K562 (cell line): ENCODE results near the gene SLC6A1. TPM values are rescaled to one million over a fixed set of nuclear protein-coding genes. Genes with fewer than 3 reads are reported as not detected.

Experiments
- ATAC-seq: fragments of 200-7000 bp; cut with Tn5 transposase; 3 replicates; pipeline ENCODE4 v1.9.1; 2020; ENCODE audit warnings: moderate library complexity
- BruUV-seq: library from RNA; stranded (reverse); fragments of 400-500 nt; replicated peaks from 2 replicates; lab custom pipeline; 2021; lab: Mats Ljungman, UMichigan
- CTCF ChIA-PET: fragments of 300-600 bp; formaldehyde crosslinking; extraction: SDS; loops from one replicate; lab custom pipeline; 2021; ENCODE audit warnings: low intra/inter-chr PET ratio; lab: Yijun Ruan, JAX
- POLR2A ChIA-PET: fragments of 300-600, 350-650 bp; sonication (Branson Sonifier 250); formaldehyde crosslinking; extraction: SDS; loops from one replicate; lab custom pipeline; 2021; ENCODE audit warnings: antibody characterized with exemption, inconsistent platforms; lab: Yijun Ruan, JAX
- DNase-seq, 4 experiments: peaks; one replicate each; pipeline versions ENCODE4 v3.0.0 to v3.0.0-alpha.2; 2011 to 2018; ENCODE audit warnings: low spot score in 3 of 4, mixed read lengths in 3 of 4; ENCODE audit errors: extremely low read depth in 1 of 4
- FAIRE-seq: peaks from 2 replicates; lab custom pipeline; 2011; peaks lifted over from hg19 to GRCh38; lab: Jason Lieb, UNC
- H2AFZ ChIP-seq: 2 replicates; pipeline ENCODE4 v1.6.0; 2011; ENCODE audit warnings: low read depth, low read length, control low read depth, inconsistent platforms
- H3K27ac ChIP-seq: fragments of 200-600 bp; 3 replicates; pipeline ENCODE4 v1.8.0; 2011; ENCODE audit warnings: low read depth, mild to moderate bottlenecking, control low read depth, inconsistent platforms, low read length, moderate library complexity, mixed read lengths; ENCODE audit errors: extremely low read depth
- H3K27me3 ChIP-seq, 2 experiments: fragments of 300-600 bp in 1 of 2; 2 replicates in 1 of 2; 3 replicates in 1 of 2; pipeline versions ENCODE4 v1.6.0 to v1.8.0; 2011; ENCODE audit warnings: inconsistent platforms in 2 of 2, low read length in 2 of 2, mild to moderate bottlenecking in 1 of 2, mixed read lengths in 1 of 2, moderate library complexity in 1 of 2; ENCODE audit not compliant: control insufficient read depth in 2 of 2, insufficient read depth in 2 of 2
- H3K36me3 ChIP-seq: fragments of 300-600 bp; 3 replicates; pipeline ENCODE4 v1.8.0; 2011; ENCODE audit warnings: mild to moderate bottlenecking, low read length, inconsistent platforms; ENCODE audit not compliant: control insufficient read depth, insufficient read depth
- H3K4me1 ChIP-seq, 2 experiments: fragments of 200-600 bp in 1 of 2; replicated peaks in 1 of 2; 2 replicates in 1 of 2; 3 replicates in 1 of 2; pipeline versions ENCODE4 v1.5.1 to v1.8.0; 2011; ENCODE audit warnings: inconsistent platforms in 2 of 2, low read length in 2 of 2, mild to moderate bottlenecking in 1 of 2, mixed read lengths in 1 of 2, moderate library complexity in 1 of 2; ENCODE audit not compliant: control insufficient read depth in 2 of 2, insufficient read depth in 2 of 2
- H3K4me2 ChIP-seq: 2 replicates; pipeline ENCODE4 v1.6.1; 2011; ENCODE audit warnings: low read length, control low read depth, inconsistent platforms, mixed read lengths; ENCODE audit not compliant: insufficient read depth
- H3K4me3 ChIP-seq: fragments of 200-600 bp; sonication (generic), shearing (Covaris generic); 2 replicates; pipeline ENCODE4 v1.5.1; 2016; ENCODE audit warnings: control low read depth, inconsistent platforms
- H3K79me2 ChIP-seq: fragments of 200-600 bp; 3 replicates; pipeline ENCODE4 v1.8.0; 2011; ENCODE audit warnings: low read length, inconsistent platforms; ENCODE audit not compliant: control insufficient read depth, insufficient read depth
- H3K9ac ChIP-seq, 2 experiments: 2 replicates each; pipeline versions ENCODE4 v1.6.0 to v1.6.1; 2011; ENCODE audit warnings: low read depth in 2 of 2, low read length in 2 of 2, control low read depth in 1 of 2, inconsistent platforms in 1 of 2, mild to moderate bottlenecking in 1 of 2, mixed read lengths in 1 of 2; ENCODE audit not compliant: insufficient read depth in 1 of 2
- H3K9me1 ChIP-seq: one replicate; pipeline ENCODE4 v1.6.0; 2011; ENCODE audit warnings: inconsistent platforms, mild to moderate bottlenecking, low read length, moderate library complexity; ENCODE audit not compliant: control insufficient read depth, insufficient read depth
- H3K9me3 ChIP-seq: replicated peaks from 2 replicates; pipeline ENCODE4 v1.5.1; 2011; ENCODE audit warnings: low read depth, low read length, inconsistent platforms; ENCODE audit not compliant: control insufficient read depth, insufficient read depth
- H4K20me1 ChIP-seq: replicated peaks from 2 replicates; pipeline ENCODE4 v1.6.1; 2011; ENCODE audit warnings: low read length, inconsistent platforms, mixed read lengths; ENCODE audit not compliant: control insufficient read depth, insufficient read depth
- BCOR ChIP-seq: fragments of 450-650 bp; IDR thresholded peaks from 2 replicates; pipeline ENCODE4 v1.6.1; 2016
- CHD2 ChIP-seq: IDR thresholded peaks from 2 replicates; pipeline ENCODE4 v1.6.1; 2011; ENCODE audit warnings: low read depth, low read length
- ZBTB7A ChIP-seq: IDR thresholded peaks from 2 replicates; pipeline ENCODE4 v1.6.1; 2011; ENCODE audit warnings: low read depth, mild to moderate bottlenecking, low read length, moderate library complexity, borderline replicate concordance; ENCODE audit not compliant: control insufficient read depth
- ZNF282 ChIP-seq: sonication (generic); formaldehyde crosslinking; IDR thresholded peaks from 2 replicates; pipeline ENCODE4 v1.8.1; 2023; ENCODE audit warnings: missing genetic modification reagents
- WGBS: fragments of 100-300 bp; shearing (Covaris generic); methylation state at CpG from one replicate; pipeline ENCODE4 v1.1.6; 2016; ENCODE audit warnings: low coverage, mixed read lengths; ENCODE audit not compliant: insufficient coverage; ENCODE audit errors: missing lambda C conversion rate; 5-methylcytosine and 5-hydroxymethylcytosine counted together
- in situ Hi-C: fragments of 300-500 bp; cut with MboI; formaldehyde crosslinking; loops from 4 replicates; pipeline ENCODE4 v1.15.0; 2018; ENCODE audit warnings: inconsistent platforms, mixed read lengths
- intact Hi-C: fragments of 100-400 bp; cut with micrococcal nuclease; formaldehyde crosslinking; loops from 2 replicates; pipeline ENCODE4 v1.14.2; 2022
- polyA plus RNA-seq, 8 experiments: library from polyadenylated mRNA; depleted of rRNA in 4 of 8; stranded (reverse) in 5 of 8; unstranded in 3 of 8; fragments of >200 nt; fragmentation: Nextera tagmentation in 2 of 8; fragmentation: Illumina TruSeq in 1 of 8; extraction: Ambion mirVana in 2 of 8; extraction: Trizol in 1 of 8; gene quantifications; 2 replicates each; pipeline versions ENCODE4 v1.2.1 to v1.2.3, GENCODE V29; 2011 to 2014; ENCODE audit warnings: inconsistent platforms in 1 of 8, missing spikeins in 1 of 8
- total RNA-seq, 7 experiments: library from RNA; depleted of rRNA in 6 of 7; stranded (reverse); fragments of >200 nt in 6 of 7; fragmentation: Illumina TruSeq in 2 of 7; extraction: Trizol in 2 of 7; gene quantifications; 2 replicates each; pipeline versions ENCODE4 v1.2.1 to v1.2.3, GENCODE V29; 2011 to 2021; ENCODE audit warnings: low replicate concordance in 1 of 7

The SLC6A1 gene
- total and polyA plus RNA-seq, 9 of the 15 experiments (the other 6 are each of a cell fraction or from before 2014, with no cell fraction given): not detected

GRCh38 chr3:11034309-11034985 is 41.9 kb downstream of the SLC6A1 start:
- POLR2A ChIA-PET: no interaction called here
- BruUV-seq: no TSS peak
- Histone ChIP-seq H3K4me3 (no peak overlapping the region), H2AFZ (no peak overlapping the region), H3K36me3 (no peaks in the 10 kb centered on the region)
- TF ChIP-seq ZBTB7A (no peak), CHD2 (no peak), ZNF282 (CRISPR knock-in tag) (no peak)
- TF ChIP-seq, all 486 proteins: peak for 0
- H4K20me1 ChIP-seq: peaks cover 4% of the 10 kb centered on the region
- in situ Hi-C loops: no loop called here
- H3K4me1 ChIP-seq: no peaks in the 10 kb centered on the region
- no peaks in the 10 kb centered on the region for H3K9me3 ChIP-seq
- H3K4me2 ChIP-seq: no peak overlapping the region
- CTCF ChIA-PET: no interaction called here
- intact Hi-C loops: no loop called here
- peak; percentile 53; the same call in 2 of the 3 replicates for ATAC-seq
- no peak overlapping the region for H3K27ac ChIP-seq
- H3K9ac ChIP-seq: no peak overlapping the region
- FAIRE-seq: no peak
- no peak for DNase-seq
- H3K79me2 ChIP-seq: no peaks in the 10 kb centered on the region
- H3K27me3 ChIP-seq: peaks cover 31 to 36% of the 10 kb centered on the region in 2 experiments
- H3K9me1 ChIP-seq: no peaks in the 10 kb centered on the region
- WGBS: 0% methylated on average over 5 of the region's 5 CpGs

- intact Hi-C loops (no loop called here), in situ Hi-C loops (no loop called here)
- FAIRE-seq (no peak), ATAC-seq (no peak), DNase-seq (no peak)
- no peak overlapping the region for H3K27ac ChIP-seq
- H3K9me1 ChIP-seq: no peaks in the 10 kb centered on the region
- no peak overlapping the region for H3K4me2 ChIP-seq
- BruUV-seq: no TSS peak
- ChIA-PET CTCF (no interaction called here), POLR2A (no interaction called here)
- H3K36me3 ChIP-seq: no peaks in the 10 kb centered on the region
- H4K20me1 ChIP-seq: peaks cover 4% of the 10 kb centered on the region
- H3K27me3 ChIP-seq: peaks cover 33 to 43% of the 10 kb centered on the region in 2 experiments
- no peaks in the 10 kb centered on the region for H3K9me3 ChIP-seq
- H3K79me2 ChIP-seq: no peaks in the 10 kb centered on the region
- H3K4me3 ChIP-seq: no peak overlapping the region
- 1% methylated on average over 18 of the region's 19 CpGs for WGBS
- H3K9ac ChIP-seq: no peak overlapping the region
- H3K4me1 ChIP-seq: no peaks in the 10 kb centered on the region
- no peak for TF ChIP-seq BCOR
- TF ChIP-seq, all 486 proteins: peak for 0
- no peak overlapping the region for H2AFZ ChIP-seq
These were observed 43.4 kb downstream of the SLC6A1 start for GRCh38 chr3:11035757-11036505.
